HG03135 (cell line): ENCODE measurements around the gene ACOT11.
A peak's percentile ranks its signal among the peaks of the same experiment; 100 is the strongest.
"Not testable (repeated sequence)": the region's sequence is repeated elsewhere in the genome, so short reads cannot be mapped to it uniquely, and the experiment has no call there.

Source experiments
- ATAC-seq: cut with Tn5 transposase; IDR thresholded peaks from one replicate; pipeline ENCODE4 v1.9.1; 2021; ENCODE audit warnings: mild to moderate bottlenecking, moderate library complexity; ENCODE audit not compliant: unreplicated experiment

Gene ACOT11

DNA sequence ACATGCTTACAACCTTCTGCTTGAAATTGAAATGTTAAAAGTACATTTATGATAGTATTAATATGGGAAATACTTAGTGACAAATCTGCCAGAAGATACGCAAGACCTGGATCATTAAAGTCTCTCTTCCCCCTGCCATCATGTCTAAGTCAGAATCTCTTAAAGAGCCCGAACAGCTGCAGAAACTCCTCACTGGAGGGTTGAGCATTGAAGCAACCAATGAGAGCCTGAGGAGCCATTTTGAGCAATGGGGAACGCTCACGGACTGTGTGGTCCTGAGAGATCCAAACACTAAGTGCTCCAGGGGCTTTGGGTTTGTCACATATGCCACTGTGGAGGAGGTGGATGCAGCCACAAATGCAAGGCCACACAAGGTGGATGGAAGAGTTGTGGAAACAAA is 11.4 kb upstream of the ACOT11 start:
- ATAC-seq: not testable (repeated sequence)

DNA sequence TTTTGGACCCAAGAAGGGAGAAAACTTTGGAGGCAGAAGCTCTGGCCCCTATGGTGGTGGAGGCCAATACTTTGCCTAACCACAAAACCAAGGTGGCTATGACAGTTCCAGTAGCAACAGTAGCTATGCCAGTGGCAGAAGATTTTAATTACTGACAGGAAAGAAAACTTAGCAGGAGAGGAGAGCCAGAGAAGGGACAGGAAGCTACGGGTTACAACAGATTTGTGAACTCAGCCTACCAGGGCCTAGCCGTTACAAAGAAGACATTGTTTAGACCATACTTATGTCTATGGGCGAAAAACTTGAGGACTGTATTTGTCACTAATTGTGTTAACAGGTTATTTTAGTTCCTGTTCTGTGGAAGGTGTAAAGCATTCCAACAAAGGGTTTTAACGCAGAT is 10.4 kb upstream of the ACOT11 start:
- no peak for ATAC-seq

DNA sequence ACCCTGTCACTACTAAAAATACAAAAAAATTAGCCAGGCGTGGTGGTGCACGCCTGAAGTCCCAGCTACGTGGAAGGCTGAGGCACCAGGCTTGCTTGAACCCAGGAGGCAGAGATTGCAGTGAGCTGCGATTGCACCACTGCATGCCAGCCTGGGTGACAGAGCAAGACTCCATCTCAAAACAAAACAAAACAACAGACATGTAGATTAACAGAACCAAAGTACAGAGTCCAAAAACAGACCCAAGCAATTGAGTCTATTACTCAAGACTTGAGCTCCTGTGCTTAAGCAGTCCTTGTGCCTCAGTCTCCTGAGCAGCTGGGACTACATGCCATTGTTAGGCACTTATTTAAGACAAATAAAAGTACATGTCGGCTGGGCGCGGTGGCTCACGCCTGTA is 9.5 kb upstream of the ACOT11 start:
- no peak for ATAC-seq

- no peak for ATAC-seq
Measured at GRCh38 chr1:54540582-54541295, 7.3 kb upstream of the ACOT11 start.

DNA sequence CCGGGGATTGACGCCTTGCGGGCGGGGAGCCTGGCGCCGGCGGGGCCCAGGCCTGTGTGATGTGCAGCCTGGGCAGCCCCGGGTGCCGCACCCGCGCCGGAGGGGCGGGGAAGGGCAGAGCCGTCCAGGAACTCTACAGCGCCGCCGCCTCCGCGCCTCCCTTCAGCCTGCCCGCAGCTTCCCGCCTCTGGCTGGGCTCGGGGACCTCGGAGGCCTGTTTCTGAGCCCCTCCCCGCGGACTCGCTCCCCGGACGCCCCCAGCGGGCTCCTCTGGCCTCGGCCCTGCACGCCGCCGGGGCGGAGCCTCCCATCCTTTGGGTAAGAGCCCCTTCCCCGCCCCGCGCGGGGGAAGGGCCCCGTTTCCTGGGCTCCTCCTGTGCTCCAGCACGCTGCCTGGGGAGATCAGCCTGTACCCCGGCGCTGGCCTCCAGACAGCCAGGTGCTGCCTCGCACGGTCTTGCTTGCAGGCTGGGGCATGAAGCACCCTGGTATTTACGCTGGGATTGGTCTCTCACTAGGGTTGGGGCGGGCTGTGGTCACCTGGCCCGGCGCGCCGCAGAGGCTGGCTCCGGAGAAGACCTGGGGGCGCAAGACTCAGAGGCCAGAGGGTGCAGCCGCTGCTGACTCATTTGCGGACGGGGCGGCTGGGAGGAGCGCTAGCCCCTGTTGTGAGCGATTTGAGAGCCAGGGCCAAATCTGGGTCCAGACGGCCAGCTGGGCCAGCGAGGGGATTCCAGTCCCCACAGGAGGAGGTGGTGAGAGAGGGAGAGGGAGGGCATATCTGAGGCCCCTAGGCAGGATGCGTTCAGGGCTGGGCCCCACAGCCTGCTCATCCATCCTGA is 5.7 kb upstream of the ACOT11 start:
- ATAC-seq: peak; percentile 56

- ATAC-seq: no peak
Measured at GRCh38 chr1:54542962-54543539, 5.0 kb upstream of the ACOT11 start.

DNA sequence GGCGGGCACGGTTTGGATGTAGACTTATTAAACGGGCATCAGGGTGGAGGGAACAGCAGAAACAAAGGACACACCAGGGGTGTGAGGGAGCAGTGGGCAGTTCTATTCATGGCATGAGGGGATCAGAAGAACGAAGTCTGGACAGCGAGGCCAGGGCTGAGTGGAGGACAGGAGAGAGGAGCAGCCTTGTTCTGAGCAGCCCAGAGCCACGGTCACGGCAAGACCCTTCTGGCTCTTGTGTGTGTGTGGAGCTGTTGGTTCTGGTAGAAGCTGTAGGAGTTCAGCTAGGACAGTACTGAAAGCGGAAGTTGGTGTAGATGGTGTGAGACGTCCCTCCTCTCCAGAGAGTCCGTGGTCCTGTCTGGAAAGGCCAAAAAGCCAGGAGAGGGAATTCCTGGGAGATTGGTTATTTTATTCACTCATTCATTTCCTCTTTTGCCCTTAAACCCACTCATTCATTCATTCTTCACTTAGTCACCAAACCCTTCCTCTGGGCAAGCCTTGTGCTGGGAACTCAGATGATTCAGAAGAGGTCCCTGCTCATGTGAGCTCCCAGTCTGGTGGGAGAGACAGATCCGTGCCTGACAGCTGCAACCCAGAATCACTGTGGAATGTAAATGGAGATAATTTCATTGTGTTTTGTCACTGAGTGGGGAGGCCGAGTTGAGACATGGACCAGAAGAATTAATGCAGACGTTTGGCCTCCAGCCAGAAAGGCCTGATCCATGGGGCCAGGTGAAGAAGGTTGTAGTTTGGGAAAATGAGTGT is 4.1 kb upstream of the ACOT11 start:
- ATAC-seq: no peak

GRCh38 chr1:54545916-54546635 is 2.0 kb upstream of the ACOT11 start:
- ATAC-seq: no peak

DNA sequence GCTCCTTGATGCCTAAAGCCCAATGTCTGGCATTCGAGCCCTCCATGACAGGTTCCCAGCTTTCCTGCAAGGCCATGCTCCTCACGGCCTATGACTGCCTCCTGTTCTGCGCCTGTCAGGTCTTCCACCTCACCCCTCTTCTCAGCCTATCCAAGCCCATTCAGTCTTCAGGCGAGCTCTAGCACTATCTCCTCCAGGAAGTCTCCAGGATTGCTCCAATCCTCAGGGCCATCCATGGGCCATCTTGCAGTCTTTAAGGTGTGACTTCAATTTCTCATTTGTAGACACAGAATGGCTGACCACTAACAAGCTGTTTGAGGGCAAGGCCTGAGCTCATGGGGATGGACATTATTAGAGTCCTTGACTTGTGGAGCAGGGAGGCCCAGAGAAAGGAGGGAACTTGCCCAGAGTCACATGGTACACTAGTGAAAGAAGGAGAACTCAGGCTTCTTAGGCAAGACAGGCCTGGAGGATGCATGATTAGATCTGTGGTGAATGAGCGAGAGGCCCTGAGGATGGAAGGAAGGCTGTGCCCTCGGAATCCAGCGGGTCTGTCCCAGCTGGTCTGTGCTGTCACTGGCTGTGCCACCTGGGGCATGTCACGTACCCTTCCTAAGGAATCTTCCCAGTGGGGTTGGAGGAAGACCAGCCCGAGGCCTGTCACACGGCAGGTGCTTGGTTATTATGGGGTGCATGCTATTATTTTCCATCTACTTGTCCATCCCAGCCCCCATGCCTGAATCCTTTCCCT is 1.2 kb upstream of the ACOT11 start:
- no peak for ATAC-seq

- no peak for ATAC-seq
Measured at GRCh38 chr1:54548389-54549044, 489 bp downstream of the ACOT11 start.

DNA sequence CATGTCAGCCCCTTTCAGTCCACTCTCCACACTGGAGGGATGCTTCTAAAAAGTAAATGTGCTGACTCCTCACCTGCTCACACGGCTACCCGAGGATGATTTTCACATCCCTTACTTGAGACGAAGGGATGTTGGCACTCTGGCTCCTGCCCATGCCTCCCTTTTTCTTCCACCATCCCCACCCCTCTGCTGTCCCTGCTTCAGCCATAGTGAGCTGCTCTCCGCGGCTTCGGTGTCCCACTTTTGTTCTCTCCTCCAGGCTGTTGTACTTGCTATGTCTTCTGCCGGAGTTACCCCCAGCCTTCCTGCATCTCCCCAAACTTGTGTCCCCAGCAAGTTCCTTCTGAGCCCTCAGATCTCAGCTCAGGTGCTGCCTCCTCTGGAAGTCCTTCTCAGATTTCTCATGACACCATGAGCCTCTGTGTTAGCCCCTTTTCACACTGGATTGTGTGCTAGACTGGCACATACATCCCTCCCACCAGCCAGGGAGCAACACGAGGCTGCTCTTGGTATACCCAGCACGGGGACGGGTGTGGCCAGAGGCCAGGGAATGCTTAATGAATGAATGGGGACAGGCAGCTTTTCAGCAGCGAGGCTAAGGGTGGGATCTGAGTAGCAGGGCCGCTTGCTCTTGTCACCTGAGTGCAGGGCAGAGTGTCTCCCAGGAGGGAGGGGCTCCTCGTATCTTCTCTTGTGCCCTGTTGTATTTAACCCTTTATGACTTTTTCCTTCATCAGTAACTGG is 1.3 kb downstream of the ACOT11 start:
- ATAC-seq: no peak

DNA sequence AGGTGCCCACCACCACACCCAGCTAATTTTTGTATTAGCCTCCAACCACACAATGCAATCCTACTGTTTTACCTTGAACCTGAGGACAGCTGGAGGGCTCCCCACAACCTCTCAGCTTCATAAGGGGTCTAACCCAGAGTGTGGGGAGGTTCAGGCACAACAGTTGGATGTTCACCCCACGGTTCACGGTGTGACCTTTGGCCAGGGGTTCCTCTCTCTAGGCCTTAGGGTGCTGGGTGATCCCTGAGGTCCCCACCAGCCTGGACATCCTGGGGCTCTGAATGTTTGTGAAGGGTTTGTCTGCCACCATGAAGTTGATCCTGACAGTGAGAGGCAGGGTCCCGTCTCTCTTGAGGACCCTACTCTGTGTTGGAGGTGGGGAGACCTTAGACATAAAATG is 3.9 kb downstream of the ACOT11 start:
- no peak for ATAC-seq

- no peak for ATAC-seq
Measured at GRCh38 chr1:54553602-54554313, 5.7 kb downstream of the ACOT11 start.

DNA sequence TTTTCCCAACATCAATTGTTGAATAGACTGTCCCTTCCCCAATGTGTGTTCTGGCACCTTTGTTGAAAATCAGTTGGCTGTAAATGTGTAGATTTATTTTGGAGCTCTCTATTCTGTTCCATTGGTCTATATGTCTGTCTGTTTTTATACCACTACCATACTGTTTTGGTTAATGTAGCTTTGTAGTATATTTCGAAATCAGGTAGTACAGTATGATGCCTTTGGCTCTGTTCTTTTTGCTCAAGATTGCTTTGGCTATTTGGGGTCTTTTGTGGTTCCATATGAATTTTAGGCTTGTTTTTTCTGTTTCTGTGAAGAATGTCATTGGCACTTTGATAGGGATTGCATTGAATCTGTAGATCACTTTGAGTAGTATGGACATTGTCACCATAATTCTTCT is 8.1 kb downstream of the ACOT11 start:
- no peak for ATAC-seq

DNA sequence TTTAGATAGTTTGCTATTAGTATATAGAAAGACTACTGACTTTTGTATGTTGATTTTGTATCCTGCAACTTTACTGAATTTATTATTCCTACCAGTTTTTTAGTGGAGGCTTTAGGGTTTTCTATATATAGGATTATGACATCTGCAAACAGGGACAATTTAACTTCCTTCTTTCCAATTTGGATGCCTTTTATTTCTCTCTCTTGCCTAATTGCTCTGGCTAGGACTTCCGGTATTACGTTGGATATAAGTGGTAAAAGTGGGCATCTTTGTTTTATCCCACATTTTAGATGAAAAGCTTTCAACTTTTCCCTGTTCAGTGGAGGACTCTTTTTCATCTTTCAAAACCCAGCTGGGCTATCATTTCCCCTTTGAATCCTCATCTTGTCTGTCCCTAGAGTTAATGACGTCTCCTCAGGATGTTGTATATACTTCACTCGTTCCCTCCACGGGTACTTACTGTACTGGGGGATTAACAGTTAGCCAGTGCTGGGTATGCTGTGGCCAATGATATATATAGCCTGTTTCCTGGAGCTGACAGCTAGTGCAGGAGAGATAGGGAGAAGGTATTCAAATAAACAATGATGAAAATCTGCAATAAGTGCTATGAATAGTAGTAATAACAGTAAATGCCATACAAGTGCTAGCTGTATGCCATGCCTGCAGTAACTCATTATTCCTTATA is 9.8 kb downstream of the ACOT11 start:
- no peak for ATAC-seq

- no peak for ATAC-seq
Measured at GRCh38 chr1:54558434-54559030, 10.5 kb downstream of the ACOT11 start.

DNA sequence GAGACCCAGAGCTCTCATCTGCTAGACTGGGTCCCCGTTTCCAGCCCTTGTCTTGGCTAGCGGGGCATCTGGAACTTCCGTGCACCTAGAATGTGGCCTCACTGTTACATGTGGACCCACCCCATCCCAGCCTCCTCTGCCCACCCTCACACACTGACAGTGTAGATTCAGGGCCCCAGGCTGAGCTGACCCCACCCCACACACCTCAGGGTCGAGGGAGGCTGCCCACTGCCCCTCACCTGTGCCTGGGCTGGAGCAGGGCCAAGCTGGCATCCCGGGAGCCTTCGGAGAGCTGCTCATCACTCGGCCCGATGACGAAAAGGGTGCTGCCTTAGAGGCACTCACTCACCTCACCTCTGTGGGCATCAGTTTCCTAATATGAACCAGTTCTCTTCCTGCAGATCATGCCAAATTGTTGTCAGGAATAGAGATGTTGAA is 11.1 kb downstream of the ACOT11 start:
- ATAC-seq: no peak
